Lower lobe of right lung (tissue), 2 donors: ENCODE measurements around the gene PTPRG. TPM values are rescaled to one million over a fixed set of nuclear protein-coding genes. Genes with fewer than 3 reads are reported as not detected.

Experiments
- ATAC-seq, 2 donors: fragments of 200-7000 bp; cut with Tn5 transposase; one replicate each; pipeline ENCODE4 v1.9.1; 2020 to 2022; ENCODE audit warnings: mild to moderate bottlenecking in 2 of 2, moderate library complexity in 2 of 2
- DNase-seq: peaks from one replicate; pipeline ENCODE4 v3.0.0-alpha.2; 2020
- H3K27ac ChIP-seq: fragments of 200-600 bp; one replicate; pipeline ENCODE4 v1.8.0; 2022
- H3K27me3 ChIP-seq: fragments of 200-600 bp; one replicate; pipeline ENCODE4 v1.8.0; 2022; ENCODE audit warnings: low read depth
- H3K36me3 ChIP-seq: fragments of 200-600 bp; one replicate; pipeline ENCODE4 v1.8.0; 2022; ENCODE audit warnings: mild to moderate bottlenecking
- H3K4me1 ChIP-seq: fragments of 200-600 bp; one replicate; pipeline ENCODE4 v1.8.0; 2022
- H3K4me3 ChIP-seq: fragments of 200-600 bp; one replicate; pipeline ENCODE4 v1.8.0; 2022; ENCODE audit warnings: mild to moderate bottlenecking
- H3K9me3 ChIP-seq: fragments of 200-600 bp; one replicate; pipeline ENCODE4 v1.8.0; 2022
- intact Hi-C: fragments of 100-400 bp; cut with DNase I; formaldehyde crosslinking; loops from one replicate; pipeline ENCODE4 v1.11.0; 2022
- total RNA-seq: library from RNA; stranded (reverse); fragmentation: NEBNext Ultra II Directional; extraction: Animal tissue kit (Norgen Biotek cat#: 25700); gene quantifications from one replicate; pipeline ENCODE4 v1.2.1, GENCODE V29; 2021
- TF ChIP-seq, protein P1 (sequence below): fragments of 200-600 bp; IDR thresholded peaks from one replicate; pipeline ENCODE4 v1.8.0; 2022; ENCODE audit warnings: antibody characterized with exemption, mild to moderate bottlenecking
- donor health status: DM: no; HTN: yes; CAD: no; lungs with severe emphysema.

PTPRG gene
- total RNA-seq, 1 donor from 2014 or later: 67.6 TPM

DNA sequence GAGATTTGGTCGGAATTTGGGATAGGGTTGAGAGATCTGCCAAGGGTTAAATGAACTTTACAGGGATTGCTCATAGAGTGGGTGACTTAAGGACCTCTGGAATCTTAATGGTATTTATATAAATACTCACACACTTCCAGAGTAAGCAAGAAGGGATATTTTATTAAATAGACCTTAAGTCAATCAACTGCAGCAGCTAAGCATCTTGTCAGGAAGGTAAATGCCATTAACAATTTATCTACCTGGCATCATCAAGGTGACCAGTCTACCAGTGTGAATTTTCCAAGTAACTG is 688.1 kb downstream of the PTPRG start:
- no peak overlapping the region for H3K4me3 ChIP-seq
- no peaks in the 10 kb centered on the region for H3K9me3 ChIP-seq
- H3K27me3 ChIP-seq: no peaks in the 10 kb centered on the region
- intact Hi-C loops: no loop called here
- no peaks in the 10 kb centered on the region for H3K4me1 ChIP-seq
- DNase-seq (no peak), ATAC-seq (no peak)
- no peaks in the 10 kb centered on the region for H3K36me3 ChIP-seq
- TF ChIP-seq, protein P1, sequence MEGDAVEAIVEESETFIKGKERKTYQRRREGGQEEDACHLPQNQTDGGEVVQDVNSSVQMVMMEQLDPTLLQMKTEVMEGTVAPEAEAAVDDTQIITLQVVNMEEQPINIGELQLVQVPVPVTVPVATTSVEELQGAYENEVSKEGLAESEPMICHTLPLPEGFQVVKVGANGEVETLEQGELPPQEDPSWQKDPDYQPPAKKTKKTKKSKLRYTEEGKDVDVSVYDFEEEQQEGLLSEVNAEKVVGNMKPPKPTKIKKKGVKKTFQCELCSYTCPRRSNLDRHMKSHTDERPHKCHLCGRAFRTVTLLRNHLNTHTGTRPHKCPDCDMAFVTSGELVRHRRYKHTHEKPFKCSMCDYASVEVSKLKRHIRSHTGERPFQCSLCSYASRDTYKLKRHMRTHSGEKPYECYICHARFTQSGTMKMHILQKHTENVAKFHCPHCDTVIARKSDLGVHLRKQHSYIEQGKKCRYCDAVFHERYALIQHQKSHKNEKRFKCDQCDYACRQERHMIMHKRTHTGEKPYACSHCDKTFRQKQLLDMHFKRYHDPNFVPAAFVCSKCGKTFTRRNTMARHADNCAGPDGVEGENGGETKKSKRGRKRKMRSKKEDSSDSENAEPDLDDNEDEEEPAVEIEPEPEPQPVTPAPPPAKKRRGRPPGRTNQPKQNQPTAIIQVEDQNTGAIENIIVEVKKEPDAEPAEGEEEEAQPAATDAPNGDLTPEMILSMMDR: no peak
- no peak overlapping the region for H3K27ac ChIP-seq

DNA sequence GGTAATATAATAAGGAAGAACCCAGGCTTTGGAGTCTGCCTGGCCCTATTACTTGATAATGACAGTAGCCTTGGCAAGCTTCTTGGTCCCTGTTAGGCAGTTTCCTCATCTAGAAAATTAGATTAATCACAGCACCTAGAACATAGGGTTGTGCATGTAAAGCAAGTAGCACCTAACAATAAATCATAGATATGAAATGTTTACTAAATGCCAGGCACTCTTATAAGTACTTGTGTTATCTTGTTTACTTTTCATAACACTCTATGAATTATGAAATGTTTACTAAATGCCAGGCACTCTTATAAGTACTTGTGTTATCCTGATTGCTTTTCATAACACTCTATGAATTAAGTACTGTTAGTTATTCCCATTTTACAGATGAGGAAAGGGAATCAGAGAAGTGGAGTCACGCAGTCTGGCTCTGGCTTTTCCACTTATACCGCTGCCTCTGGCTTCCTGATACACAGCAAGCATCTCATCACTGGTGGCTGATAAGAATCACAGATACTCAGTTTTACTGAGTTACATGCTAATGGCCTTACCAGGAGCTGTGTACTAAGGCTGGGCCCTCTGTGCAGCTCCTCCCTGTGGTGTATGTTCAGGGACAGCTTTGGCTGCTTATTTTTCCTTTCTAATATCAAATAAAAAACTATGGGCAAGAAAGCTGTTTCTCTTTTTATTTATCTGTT is 688.6 kb downstream of the PTPRG start:
- no peaks in the 10 kb centered on the region for H3K36me3 ChIP-seq
- intact Hi-C loops: no loop called here
- DNase-seq (no peak), ATAC-seq (peak; percentile 66 to 81)
- no peaks in the 10 kb centered on the region for H3K27me3 ChIP-seq
- TF ChIP-seq, protein P1: no peak
- no peak overlapping the region for H3K27ac ChIP-seq
- H3K4me3 ChIP-seq: no peak overlapping the region
- no peaks in the 10 kb centered on the region for H3K9me3 ChIP-seq
- H3K4me1 ChIP-seq: no peaks in the 10 kb centered on the region

DNA sequence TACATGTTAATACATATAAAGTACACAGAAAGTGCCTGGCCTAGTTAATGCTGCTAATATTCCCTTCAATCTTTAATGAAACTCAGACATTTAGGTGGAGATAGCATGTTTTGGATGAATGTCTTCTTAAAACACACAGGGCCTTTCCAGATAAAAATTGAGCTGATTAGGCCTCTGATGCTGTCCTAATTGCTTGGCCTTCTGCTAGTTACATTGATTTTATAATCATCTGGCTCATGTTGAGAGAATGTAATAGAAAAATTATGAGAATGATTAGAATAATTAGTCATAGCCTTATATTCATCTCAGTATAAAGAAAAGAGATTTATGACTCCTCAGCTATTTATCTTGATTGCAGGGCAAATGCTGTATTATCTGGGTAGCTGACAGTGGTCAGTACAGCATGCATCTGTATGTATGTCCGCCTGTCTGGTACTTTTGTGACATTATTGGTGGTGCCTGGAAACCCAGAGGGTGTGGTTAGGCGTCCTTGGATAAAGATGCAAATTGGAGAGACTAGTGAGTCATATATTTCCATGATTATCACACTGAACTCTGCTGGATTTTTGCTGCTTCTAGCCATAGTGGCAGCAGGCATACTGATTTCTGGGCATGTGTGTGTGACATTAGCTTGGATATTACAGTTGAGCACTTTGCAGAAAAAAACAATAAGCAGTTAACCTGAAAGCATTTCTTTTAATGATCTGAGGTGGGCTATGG is 691.2 kb downstream of the PTPRG start:
- no peak overlapping the region for H3K4me3 ChIP-seq
- H3K4me1 ChIP-seq: no peaks in the 10 kb centered on the region
- H3K27ac ChIP-seq: no peak overlapping the region
- DNase-seq (no peak), ATAC-seq (no peak)
- H3K9me3 ChIP-seq: no peaks in the 10 kb centered on the region
- no peaks in the 10 kb centered on the region for H3K27me3 ChIP-seq
- no peaks in the 10 kb centered on the region for H3K36me3 ChIP-seq
- intact Hi-C loops: no loop called here
- TF ChIP-seq, protein P1: no peak

DNA sequence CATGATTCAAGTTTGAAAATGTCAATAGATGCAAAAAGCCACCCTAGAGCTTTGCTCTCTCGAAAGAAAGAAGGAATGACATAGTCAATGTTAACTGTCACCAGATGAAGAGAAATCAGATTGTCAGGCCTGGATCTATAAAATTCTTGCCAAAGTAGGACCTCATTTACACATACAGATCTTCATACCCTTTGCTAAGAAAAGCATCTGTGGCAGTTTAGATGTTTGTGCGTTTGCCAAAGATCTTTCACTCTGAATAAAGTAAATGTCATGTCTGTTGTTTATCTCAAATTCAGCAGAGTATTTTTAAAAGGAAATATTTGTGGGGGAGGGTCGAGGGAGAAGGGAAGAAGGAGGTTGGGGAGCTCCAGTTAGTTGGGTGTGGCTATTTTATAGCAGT is 692.6 kb downstream of the PTPRG start:
- TF ChIP-seq, protein P1: no peak
- no peak overlapping the region for H3K27ac ChIP-seq
- ATAC-seq: no peak
- H3K36me3 ChIP-seq: no peaks in the 10 kb centered on the region
- intact Hi-C loops: no loop called here
- no peak for DNase-seq
- H3K4me1 ChIP-seq: no peaks in the 10 kb centered on the region
- H3K9me3 ChIP-seq: no peaks in the 10 kb centered on the region
- H3K27me3 ChIP-seq: no peaks in the 10 kb centered on the region
- H3K4me3 ChIP-seq: no peak overlapping the region

DNA sequence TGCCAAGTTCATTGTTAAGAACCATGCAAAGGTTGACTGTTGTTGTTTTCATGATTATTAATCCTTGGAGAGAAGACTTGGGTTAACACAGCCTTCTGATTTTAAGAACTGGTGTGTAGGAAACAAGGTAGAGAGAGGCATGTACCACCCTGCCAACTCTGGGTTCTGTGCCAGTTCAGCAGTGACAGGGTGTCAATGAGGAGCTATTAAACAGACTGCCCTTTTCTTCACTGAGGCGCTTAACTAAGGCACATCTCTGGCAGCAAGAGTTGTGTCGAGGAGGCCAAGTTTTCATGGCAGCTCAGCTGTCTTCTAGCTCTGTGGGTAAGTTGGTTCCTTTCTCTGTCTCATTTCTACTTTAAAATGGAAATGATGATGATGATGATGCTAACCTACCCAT is 694.4 kb downstream of the PTPRG start:
- Histone ChIP-seq H3K27me3 (no peaks in the 10 kb centered on the region), H3K27ac (no peak overlapping the region), H3K4me3 (no peak overlapping the region), H3K36me3 (no peaks in the 10 kb centered on the region), H3K4me1 (no peaks in the 10 kb centered on the region), H3K9me3 (no peaks in the 10 kb centered on the region)
- TF ChIP-seq, protein P1: no peak
- ATAC-seq: no peak
- no peak for DNase-seq
- intact Hi-C loops: no loop called here
